DMS114 treated with DMSO at 0.1 percent for 48 hours (cell line): ENCODE data around the gene ELAVL2.
"Not testable (repeated sequence)": the region's sequence is repeated elsewhere in the genome, so short reads cannot be mapped to it uniquely, and the experiment has no call there.

Source experiments
- DNase-seq: peaks from one replicate; lab custom pipeline; 2025; ENCODE audit not compliant: unreplicated experiment; lab: John Stamatoyannopoulos, UW

Gene ELAVL2

DNA sequence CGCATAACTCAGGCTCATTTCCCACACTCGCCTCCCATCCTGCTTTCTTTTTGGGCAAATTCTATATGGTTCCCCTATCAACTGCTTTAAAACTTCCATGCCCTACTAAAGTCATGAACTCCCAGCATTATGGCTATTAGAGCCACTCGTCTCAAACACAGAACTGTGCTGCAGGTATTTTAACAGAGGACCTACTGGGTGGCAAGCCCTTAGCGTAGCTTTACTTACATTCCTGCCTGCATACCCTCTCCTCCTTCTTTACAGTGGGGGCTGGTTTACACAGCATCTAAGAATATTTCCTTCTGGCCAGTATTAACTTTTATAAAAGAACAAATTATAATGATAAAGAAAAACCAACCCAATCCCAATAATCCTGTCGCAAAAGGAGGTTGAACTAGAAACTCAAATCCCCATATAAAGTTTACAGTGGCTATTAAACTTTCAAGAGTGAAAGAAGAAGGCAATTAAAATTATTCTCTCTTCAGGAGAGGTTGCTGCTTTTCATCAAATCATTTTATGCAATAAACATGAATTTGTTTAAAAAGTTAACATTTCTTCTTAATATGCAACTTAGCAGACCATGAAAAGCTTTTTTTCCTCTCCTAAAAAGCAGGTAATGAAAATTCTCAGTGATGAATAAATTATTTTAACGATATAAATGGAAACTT lies 100.6 kb downstream of the ELAVL2 start:
- DNase-seq: no peak

DNA sequence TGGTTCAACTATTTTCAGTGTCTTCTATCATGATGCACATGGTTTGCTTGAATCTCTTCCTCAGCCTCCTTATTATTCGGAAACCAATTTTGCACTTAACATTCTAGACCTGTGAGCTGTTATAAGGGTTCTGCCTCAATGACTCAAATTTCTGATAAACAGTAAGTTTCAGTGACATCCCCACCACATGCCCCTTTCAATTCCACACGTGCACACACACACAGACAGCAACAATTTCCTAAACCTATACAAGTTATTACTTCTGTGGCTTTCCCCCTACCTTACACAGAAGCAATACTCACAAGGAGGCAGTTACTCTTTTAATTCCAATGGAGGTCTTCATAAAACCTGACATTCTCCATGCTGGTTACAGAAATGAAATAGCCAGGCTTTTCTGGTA lies 102.4 kb downstream of the ELAVL2 start:
- no peak for DNase-seq

DNA sequence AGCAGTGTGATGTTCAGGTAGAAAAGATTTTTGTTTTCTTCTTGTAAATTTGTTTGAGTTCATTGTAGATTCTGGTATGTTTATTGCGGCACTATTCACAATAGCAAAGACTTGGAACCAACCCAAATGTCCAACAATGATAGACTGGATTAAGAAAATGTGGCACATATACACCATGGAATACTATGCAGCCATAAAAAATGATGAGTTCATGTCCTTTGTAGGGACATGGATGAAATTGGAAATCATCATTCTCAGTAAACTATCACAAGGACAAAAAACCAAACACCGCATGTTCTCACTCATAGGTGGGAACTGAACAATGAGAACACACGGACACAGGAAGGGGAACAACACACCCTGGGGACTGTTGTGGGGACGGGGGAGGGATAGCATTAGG lies 103.0 kb downstream of the ELAVL2 start:
- DNase-seq: not testable (repeated sequence)

DNA sequence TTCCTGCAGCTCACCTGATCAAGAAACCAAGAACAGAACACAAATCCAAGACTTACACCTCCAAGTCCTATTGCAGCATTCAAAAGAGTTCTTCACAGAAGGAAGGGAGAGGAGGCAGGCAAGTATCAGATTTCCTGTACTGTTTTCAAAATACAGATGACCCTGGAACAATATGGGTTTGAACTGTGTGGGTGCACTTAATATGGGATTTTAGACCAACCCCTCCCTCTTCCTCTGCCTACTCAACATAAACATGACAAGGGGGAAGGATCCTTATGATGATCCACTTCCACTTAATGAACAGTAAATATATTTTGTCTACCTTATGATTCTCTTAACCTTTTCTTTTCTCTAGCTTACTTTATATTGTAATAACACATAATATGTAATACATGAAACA lies 104.6 kb downstream of the ELAVL2 start:
- no peak for DNase-seq

DNA sequence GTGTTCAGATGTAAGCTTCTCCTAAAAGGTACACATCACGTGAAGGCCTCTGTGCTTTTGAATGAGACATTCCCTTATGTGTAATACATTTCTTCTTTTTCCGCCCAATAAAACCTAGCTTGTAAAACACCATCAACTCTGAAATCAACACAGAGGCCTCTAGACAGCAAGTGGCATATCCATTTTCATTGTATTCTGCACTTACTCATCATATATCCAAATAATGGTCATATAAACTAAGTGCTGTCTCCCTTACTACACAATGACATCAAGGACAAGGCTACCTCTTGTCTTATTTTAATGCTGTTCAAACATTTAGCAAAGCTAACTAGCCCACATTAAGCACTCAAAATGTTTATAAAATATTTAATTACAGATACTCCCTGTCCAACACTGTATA lies 108.5 kb downstream of the ELAVL2 start:
- DNase-seq: no peak

DNA sequence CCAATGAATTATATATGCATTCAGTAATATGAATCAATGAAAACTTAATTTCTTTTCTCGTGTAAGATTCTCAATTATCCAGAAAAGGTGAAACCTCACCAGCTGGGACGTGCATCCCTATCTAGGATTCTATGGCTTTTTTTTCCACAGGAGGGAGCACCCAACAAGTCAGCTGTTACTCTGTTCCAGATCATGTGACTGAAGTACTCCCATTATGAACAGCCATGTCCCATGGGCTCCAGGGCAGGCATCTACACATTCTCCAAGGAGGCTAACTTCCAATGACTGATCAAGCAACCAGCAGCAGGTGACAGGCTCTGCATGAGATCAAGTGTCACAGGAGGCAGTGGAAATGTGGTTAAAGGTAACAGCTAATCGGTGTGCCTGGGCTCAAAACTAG lies 118.8 kb downstream of the ELAVL2 start:
- DNase-seq: no peak

DNA sequence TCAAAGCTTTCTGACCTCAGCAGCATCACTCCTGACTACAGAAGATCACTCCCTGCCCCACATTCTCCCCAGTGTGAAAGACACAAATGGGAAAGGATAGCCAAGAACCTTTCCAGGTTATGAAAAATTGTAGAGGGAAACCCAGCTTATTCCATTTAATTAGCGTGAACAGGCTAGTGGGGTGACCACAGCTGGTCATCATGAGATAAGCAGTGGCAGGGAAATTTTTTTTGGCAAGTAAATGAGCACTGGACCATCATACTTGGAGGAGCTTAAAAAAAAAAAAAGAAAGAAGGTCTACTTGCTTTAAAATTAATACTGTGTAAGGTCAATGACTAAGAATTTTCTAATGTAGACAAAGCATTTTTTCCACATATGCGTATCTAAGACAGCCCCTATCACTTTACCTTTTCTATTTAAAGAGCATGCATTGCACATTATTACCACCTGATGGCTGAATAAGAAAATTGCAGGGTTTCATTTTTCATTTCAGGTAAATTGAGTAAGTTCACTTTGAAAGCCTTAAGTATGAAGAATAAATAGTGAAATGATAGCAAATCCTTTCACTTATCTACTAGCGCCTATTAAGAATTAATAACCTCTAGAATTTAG lies 123.6 kb downstream of the ELAVL2 start:
- DNase-seq: no peak

DNA sequence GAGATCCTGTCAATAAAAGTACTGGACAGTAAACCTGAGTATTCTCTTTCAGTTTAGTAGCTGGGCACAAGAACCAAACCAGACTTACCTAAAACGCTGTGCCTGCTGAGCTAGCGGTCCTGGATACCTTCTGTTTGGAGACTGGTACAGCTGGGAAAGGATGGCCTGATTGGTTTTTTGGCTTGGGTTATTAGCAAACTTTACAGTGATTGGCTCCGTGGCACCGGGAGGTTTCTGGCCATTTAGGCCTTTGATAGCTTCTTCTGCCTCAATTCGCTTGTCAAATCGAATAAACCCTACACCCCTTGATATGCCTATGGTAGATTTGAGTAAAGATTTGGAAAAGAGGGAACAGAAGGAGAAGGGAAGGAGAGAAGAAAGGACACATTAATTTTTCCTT lies 124.7 kb downstream of the ELAVL2 start:
- DNase-seq: no peak

DNA sequence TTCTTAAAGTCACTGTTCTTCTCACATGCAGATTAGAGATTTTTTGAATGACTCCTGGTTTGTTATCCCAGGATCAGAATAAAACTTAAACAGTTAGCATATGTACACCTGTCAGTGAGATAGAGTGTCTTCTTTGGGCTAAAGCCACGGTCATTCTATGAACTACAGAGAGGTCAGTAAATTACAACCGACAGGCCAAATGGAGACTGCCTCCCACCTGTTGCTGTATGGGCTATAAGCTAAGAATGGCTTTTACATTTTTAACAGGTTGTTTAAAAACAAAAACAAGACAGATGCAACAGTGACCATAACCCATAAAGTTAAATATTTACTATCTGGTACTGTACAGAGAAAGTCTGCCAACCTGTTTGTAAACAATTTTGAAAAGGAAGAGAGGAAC lies 125.7 kb downstream of the ELAVL2 start:
- DNase-seq: no peak

DNA sequence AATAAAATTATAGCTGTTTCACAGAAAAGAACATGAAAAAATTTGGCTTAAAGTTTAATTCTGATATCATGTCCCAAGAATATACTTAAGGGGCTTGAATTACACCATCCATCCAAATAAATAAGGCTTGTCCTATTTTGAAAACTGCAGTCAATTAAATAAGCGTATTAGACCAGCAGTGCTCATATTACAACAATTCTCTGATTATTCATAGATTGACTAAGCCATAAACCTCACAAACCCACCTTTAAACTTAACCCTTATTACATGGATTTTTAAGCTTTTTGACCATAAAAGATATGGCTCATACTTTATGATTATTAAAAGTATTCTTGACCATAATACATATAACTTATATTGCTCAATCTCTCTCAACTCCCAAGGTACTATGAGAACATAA lies 127.9 kb downstream of the ELAVL2 start:
- DNase-seq: no peak

DNA sequence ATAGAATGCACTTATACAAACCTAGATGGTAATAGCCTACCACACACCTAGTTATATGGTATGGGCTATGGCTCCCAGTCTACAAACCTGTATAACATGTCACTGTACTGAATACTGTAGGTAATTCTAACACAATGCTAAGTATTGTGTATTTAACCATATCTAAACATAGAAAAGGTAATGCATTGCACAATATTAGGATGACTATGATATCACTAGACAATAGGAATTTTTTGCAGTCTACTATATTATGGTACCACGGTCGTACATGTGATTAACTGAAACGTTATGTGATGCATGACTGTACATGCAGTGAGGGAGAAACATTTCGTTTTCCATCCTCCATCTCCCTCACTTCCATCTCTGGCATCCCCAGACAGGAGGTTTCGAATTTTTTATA lies 130.5 kb downstream of the ELAVL2 start:
- DNase-seq: no peak

DNA sequence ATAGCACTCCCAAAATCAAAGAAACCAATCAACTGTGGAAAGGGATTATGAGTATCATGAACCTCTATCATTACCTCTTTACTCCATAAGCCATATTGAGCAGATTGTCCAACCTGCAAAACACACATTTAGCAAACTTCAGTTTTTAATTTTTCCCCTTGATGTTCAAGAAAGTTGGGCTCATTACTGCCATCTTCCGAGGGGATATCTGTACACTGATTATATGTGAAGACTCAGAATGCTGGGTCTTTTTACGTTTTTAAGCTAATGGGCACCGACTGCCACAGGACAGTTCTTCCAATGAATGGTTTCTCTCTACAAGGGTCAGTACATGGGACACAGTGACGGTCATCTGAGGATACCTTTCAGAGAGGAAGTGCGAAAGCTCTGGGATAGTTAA lies 132.7 kb downstream of the ELAVL2 start:
- no peak for DNase-seq

DNA sequence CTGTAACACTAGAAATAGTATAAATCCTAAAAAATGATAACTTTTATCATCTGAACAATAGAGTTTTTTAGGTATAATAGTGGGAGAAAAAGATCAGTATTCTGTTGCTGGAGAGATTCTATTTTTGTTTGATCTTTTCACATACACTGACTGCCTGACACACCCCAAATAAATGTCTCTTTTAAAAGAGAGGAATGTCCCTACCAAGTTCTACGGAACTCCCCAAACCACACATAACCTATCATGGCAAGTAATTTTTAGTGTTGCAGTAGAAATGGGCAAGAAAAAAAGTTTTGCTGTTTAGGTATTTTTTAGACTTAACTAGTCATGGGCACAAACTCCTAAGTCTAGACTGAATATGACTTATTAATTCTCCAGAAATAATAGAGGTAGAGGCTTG lies 139.1 kb downstream of the ELAVL2 start:
- DNase-seq: no peak

DNA sequence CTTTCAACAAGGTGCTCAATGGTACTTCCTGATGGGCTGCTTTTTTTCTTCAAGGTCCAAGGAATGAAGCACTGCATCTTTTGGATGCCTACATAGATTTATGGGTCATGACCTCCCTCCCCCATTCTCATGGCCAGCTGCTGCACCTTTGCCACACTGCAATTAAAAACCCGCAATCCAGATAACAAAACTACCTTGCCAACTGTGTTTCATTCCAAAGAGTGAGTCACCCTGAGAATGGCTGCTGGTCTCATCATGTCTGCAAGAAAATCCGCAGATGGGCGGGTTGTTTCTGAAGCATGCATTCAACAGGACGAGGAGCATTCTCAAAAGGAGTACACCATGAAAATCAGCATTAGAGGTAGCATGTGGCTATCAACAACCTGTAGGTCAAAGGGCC lies 139.8 kb downstream of the ELAVL2 start:
- DNase-seq: no peak

DNA sequence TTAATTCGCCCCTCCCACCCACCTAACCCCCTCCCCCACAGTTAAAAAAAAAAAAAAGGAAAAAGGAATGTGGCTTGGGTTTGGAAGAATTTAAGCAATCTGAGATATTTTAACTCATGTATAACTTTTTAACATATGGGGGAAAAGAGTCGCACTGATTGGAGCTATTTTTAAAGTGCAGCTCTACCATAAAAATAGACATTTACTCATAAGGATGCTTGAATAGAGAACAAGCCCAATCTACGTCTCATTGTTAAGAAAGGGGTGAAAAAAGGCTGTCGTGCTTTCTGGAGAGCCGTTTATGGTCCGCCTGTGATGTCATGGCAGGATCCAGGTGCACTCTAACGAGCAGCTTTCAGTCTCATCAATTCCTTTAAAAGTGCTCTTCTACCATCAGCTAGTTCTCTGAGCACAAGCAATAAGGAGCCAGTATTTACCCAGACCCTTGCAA lies 142.4 kb downstream of the ELAVL2 start:
- DNase-seq: no peak

DNA sequence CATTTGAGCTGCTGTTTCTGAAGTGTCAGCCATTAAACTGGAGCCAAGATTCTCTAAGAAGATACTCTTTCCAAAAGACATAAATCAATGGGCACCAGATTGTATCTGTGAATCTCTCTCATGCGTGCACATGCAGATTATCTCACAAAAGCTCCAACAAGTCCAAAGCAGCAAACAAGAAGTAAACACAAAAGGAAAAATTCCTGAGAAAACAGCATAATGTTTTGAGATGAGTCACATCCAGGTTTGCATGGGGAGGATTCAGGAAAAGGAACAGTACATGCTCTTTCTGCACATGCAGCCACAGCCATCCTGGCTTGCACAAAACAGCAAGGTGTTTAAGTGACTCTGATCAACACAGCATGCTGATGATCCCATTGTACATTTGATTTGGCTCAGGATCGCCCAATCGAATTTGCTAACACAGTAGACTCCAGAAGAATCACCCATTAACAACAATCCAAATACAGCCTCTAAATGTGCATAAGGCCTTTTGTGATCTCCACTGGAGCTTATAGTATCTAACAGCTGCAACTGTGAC lies 143.1 kb downstream of the ELAVL2 start:
- no peak for DNase-seq

DNA sequence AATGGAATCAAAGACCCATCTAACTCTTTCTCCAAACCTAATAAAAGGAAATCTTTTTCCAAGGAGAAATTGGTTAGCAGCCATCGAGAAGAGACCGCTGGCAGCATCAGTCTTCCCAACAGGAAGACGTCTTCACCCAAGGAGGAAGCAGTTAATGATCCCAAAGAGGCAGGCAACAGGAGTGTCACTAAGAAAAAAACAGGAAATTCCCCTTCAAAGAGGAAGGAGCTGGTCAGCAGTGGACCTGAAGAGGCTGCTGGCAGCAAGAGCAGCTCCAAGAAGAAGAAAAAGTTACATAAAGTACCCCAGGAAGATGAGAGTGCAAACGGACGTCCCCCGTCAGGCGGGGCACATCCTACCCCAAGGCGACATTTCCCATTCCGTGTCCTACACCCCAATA lies 143.7 kb downstream of the ELAVL2 start:
- no peak for DNase-seq

DNA sequence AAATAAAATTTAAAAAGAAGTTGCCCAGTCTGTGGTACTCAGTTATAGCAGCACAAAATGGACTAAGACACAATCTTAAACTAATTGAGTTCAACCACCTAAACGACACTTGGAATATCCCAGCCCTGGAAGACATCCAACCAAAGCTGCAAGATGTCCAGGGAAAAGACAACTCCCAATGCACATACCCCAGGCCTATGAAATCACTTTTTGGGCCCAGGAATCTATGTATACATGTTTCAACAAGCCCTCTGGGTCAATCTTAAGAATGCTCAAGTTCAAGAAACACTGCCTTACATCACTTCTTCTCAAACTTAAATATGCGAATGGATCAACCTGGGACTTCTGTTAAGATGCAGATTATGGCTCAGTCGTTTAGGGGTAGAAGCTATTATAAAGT lies 148.6 kb downstream of the ELAVL2 start:
- DNase-seq: no peak

DNA sequence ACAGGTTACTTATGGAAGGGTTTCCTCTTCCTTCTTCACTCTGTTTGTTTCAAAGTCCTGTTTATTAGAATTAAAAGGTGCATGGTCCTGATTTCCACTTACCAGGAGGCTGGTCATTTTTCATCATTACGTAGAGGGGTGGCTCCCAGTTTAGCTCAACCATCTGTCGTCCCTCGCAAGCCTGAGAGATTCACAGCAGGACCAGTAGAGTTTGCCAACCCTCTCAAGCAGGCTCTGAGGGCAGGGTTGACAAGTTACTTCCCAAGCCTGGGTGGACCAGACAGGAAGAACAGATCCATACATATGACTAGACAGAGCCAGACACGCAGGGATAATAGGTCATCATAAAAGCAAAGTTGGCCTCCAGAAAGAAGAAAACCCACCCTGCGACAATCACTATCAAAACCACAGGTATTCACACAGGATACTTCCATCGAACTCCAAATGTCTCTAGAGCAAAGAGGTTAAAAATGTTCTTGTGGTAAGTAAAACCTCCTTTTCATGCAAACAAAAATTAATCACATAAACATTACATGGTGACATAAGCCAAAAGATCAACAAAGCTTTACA lies 151.9 kb downstream of the ELAVL2 start:
- no peak for DNase-seq

DNA sequence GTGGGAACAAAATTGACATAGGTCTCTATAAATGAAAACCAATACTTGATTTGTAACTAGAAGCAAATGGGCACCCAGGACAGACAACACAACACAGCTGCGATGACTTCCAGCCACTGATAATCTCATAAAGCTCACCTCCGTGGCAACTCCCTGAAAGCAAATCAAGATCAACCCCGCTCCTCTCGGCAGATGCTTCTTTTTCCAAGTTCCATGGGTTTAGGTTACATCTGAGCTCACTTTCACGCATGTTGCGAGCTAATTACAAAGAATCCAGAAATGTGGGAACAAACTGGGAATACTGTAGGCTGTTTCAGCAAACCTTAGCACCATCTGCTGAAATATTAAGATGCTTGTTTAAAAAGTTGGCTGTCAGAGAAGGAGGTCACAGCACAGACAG lies 153.9 kb downstream of the ELAVL2 start:
- DNase-seq: no peak

DNA sequence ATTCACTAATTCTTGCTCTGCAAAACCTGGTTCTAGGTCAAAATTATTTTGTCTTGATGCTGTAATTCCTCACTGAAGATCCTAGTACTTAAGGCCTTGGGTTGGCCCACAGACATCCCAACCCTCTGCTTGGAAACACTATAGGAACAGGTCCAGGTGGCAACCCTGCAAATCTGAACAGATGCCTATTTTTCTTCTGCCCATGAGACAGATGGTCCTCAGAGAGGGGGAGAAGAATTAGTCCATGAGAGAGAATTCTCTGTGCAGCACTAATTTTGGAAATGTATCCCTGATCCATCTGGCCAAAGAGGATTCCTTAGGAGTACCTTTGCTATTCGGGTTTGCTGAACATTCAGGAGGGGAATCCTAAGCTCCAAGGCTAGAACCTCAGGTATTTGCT lies 156.3 kb downstream of the ELAVL2 start:
- no peak for DNase-seq

DNA sequence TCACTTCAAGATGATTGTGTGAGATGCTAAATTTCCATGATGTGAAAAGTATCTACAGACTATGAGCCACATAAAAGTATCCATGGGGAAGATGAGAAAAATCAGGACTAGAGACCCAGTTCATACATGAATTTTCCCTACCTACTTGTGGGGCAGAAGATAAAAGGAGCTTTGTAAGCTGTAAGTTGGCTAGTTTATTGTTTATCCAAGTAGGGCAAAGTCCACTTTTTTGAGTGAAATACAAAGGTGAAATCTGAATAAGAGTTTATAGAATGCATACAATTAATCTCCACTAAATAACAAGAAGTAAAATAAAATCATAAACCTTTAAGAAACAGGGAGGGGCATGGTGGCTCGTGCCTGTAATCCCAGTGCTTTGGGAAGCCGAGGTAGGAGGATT lies 160.4 kb downstream of the ELAVL2 start:
- no peak for DNase-seq

DNA sequence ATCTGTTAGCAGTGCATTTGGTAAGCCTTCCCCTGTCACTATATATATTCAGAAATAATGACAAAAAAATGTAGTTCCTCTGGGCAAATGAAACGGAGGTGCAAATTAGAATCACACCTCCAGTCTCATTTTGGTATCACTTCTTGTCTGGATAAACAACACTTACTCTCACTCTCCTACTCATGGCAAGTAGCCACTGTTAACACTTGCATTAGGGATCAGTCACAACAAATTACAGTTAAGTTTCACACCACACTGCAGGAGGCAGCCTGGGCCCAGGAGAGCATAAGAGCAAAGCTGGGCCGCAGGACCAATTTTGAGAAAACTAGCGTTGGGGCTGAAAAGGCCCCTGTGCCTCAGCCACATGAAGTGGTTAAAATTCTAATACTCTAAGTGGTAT lies 161.0 kb downstream of the ELAVL2 start:
- DNase-seq: no peak
